ENCODE results near the gene NDUFAB1. TPM values are rescaled to one million over a fixed set of nuclear protein-coding genes. Genes with fewer than 3 reads are reported as not detected.

The NDUFAB1 gene
- total RNA-seq, 1 donor from 2014 or later = 75.9 TPM

GRCh38 chr16:23580391-23580790 lies 15.7 kb downstream of the NDUFAB1 start:
- peaks cover 12% of the 10 kb centered on the region for H3K36me3 Mint-ChIP-seq (ENCODE audit: insufficient read depth)
- DNase-seq (ENCODE audit: low spot score, unreplicated experiment) = no peak
- H3K4me3 Mint-ChIP-seq (ENCODE audit: low read depth) = no peak overlapping the region
- H3K9me3 Mint-ChIP-seq (ENCODE audit: low read depth) = no peaks in the 10 kb centered on the region
- TF ChIP-seq CTCF (IDR thresholded peaks at IDR 0.05; ENCODE audit: unreplicated experiment) = no peak
- no peaks in the 10 kb centered on the region for H3K27me3 Mint-ChIP-seq
- H3K4me1 Mint-ChIP-seq (ENCODE audit: low read depth) = no peaks in the 10 kb centered on the region
- H3K27ac Mint-ChIP-seq = no peak overlapping the region

DNA sequence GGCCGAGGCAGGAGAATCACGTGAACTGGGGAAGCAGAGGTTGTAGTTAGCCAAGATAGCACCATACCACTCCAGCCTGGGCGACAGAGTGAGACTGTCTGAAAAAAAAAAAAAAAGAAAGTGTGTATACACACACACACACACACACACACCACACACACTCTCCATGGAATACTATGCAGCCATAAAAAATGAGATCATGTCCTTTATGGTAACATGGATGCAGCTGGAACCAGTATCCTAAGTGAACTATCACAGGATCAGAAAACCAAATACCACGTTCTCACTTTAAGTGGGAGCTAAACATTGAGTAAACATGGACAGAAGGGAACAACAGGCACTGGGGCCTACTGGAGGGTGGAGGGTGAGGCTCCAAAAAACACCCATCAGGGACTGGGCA lies 16.7 kb downstream of the NDUFAB1 start:
- no peak for TF ChIP-seq CTCF (IDR thresholded peaks at IDR 0.05; ENCODE audit: unreplicated experiment)
- no peaks in the 10 kb centered on the region for H3K4me1 Mint-ChIP-seq (ENCODE audit: low read depth)
- H3K4me3 Mint-ChIP-seq (ENCODE audit: low read depth) = no peak overlapping the region
- no peak overlapping the region for H3K27ac Mint-ChIP-seq
- no peaks in the 10 kb centered on the region for H3K9me3 Mint-ChIP-seq (ENCODE audit: low read depth)
- H3K27me3 Mint-ChIP-seq = no peaks in the 10 kb centered on the region
- H3K36me3 Mint-ChIP-seq (ENCODE audit: insufficient read depth) = peaks cover 11% of the 10 kb centered on the region
- DNase-seq (ENCODE audit: low spot score, unreplicated experiment) = no peak

DNA sequence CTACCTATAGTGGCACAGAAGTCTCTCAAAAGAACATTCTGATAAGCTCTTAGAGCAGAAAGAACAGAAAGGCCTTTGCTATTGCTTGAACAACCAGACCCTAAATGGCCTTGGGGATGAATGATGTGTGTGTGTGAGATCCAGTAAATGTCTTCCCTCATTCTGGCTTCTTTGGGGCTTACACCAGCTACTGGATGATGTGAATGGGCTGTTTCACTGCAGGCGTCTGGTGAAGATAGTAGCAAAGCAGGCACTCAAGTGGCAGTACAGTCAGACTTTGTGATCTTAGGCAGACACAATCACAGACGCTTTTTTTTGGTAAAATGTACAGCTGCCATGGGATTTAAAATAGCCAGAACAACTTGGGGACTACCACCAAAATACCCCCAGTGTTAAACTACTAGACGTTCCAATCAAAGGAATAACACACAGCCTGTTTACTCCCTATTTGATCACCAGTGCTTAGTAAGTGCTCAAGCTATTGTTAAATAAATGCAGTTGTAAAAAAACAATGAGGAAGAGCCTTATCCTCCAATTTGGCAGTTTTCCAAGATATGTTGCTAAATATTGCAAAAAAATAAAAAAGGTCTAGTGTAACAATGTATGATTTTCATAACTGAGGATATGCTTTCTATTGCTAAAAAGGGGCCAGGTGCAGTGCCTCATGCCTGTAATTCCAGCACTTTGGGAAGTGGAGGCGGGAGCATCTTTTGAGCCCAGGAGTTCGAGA lies 17.9 kb downstream of the NDUFAB1 start:
- H3K27ac Mint-ChIP-seq = no peak overlapping the region
- DNase-seq (ENCODE audit: low spot score, unreplicated experiment) = no peak
- no peaks in the 10 kb centered on the region for H3K27me3 Mint-ChIP-seq
- H3K36me3 Mint-ChIP-seq (ENCODE audit: insufficient read depth) = peaks cover 8% of the 10 kb centered on the region
- H3K4me1 Mint-ChIP-seq (ENCODE audit: low read depth) = no peaks in the 10 kb centered on the region
- no peak overlapping the region for H3K4me3 Mint-ChIP-seq (ENCODE audit: low read depth)
- TF ChIP-seq CTCF (IDR thresholded peaks at IDR 0.05; ENCODE audit: unreplicated experiment) = no peak
- H3K9me3 Mint-ChIP-seq (ENCODE audit: low read depth) = no peaks in the 10 kb centered on the region

DNA sequence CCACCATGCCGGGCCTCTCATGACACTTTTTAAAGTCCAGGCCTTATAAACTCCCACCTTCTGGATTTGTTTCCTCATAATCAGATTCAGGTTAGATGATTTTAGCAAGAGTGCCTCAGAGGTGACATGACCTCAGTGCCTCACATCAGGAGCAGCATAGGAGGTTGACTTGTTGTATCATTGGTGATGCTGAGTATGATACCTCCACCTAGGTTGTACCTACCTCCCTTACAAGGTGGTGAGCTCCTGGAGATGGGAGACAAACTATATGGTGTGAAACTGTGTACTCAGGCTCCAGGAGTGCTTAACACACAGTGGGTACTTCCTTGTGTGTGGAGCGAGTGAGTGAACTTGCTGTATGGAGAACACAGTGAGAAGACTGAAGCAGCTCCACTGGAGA lies 18.6 kb downstream of the NDUFAB1 start:
- Mint-ChIP-seq H3K9me3 (ENCODE audit: low read depth) (no peaks in the 10 kb centered on the region), H3K27ac (peak overlapping the region; percentile 33), H3K36me3 (ENCODE audit: insufficient read depth) (peaks cover 9% of the 10 kb centered on the region), H3K4me3 (ENCODE audit: low read depth) (no peak overlapping the region), H3K27me3 (no peaks in the 10 kb centered on the region), H3K4me1 (ENCODE audit: low read depth) (no peaks in the 10 kb centered on the region)
- TF ChIP-seq CTCF (IDR thresholded peaks at IDR 0.05; ENCODE audit: unreplicated experiment) = no peak
- DNase-seq (ENCODE audit: low spot score, unreplicated experiment) = no peak

DNA sequence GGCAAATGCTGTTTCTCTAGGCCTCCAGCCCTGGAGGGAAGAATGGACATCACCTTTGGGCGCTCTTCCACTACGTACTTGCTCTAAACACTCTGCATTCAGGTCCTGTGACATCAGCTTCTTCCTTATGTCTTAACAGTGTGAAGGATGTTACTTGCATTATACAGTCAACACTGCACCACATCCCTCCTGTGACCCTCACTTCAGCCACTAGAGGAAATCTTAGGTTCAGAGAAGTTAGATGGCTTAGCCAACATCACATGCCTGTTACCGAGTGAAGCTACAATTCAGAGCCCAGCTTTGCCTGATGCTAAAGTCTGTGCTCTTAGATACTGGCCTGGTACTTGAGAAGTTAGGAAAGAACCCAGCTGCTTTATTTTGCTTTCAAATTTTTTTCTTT lies 20.3 kb downstream of the NDUFAB1 start:
- Mint-ChIP-seq H3K27me3 (no peaks in the 10 kb centered on the region), H3K4me3 (ENCODE audit: low read depth) (no peak overlapping the region), H3K9me3 (ENCODE audit: low read depth) (no peaks in the 10 kb centered on the region), H3K36me3 (ENCODE audit: insufficient read depth) (peaks cover 17% of the 10 kb centered on the region), H3K4me1 (ENCODE audit: low read depth) (no peaks in the 10 kb centered on the region), H3K27ac (no peak overlapping the region)
- no peak for DNase-seq (ENCODE audit: low spot score, unreplicated experiment)
- no peak for TF ChIP-seq CTCF (IDR thresholded peaks at IDR 0.05; ENCODE audit: unreplicated experiment)

Measured in progenitor cell of endocrine pancreas (in vitro differentiated cells).